Mucosa of descending colon (tissue), 3 donors: Measurements from ENCODE around the gene MAGOH. TPM values are rescaled to one million over a fixed set of nuclear protein-coding genes. Genes with fewer than 3 reads are reported as not detected.
A peak's percentile ranks its signal among the peaks of the same experiment; 100 is the strongest.
"Not testable (repeated sequence)": the region's sequence is repeated elsewhere in the genome, so short reads cannot be mapped to it uniquely, and the experiment has no call there.

ENCODE experiments used
- ATAC-seq: fragments of 200-7000 bp; cut with Tn5 transposase; one replicate; pipeline ENCODE4 v1.9.1; 2020; ENCODE audit warnings: mild to moderate bottlenecking, moderate library complexity
- DNase-seq, 3 donors: peaks; one replicate each; pipeline ENCODE4 v3.0.0-alpha.2; 2020
- H3K36me3 ChIP-seq: fragments of 200-600 bp; one replicate; pipeline ENCODE4 v1.8.0; 2021; ENCODE audit warnings: low read depth, mild to moderate bottlenecking
- H3K4me1 ChIP-seq: fragments of 200-600 bp; one replicate; pipeline ENCODE4 v1.8.0; 2021; ENCODE audit warnings: low read depth, mild to moderate bottlenecking
- H3K4me3 ChIP-seq: fragments of 200-600 bp; one replicate; pipeline ENCODE4 v1.8.0; 2021; ENCODE audit warnings: mild to moderate bottlenecking
- H3K9me3 ChIP-seq: fragments of 200-600 bp; one replicate; pipeline ENCODE4 v1.8.0; 2021; ENCODE audit warnings: mild to moderate bottlenecking
- intact Hi-C, 2 donors: fragments of 100-400 bp; cut with DNase I in 1 of 2; cut with micrococcal nuclease in 1 of 2; formaldehyde crosslinking; loops; one replicate each; pipeline versions ENCODE4 v1.11.0 to v1.11.1; 2022; cut with DNase I, micrococcal nuclease
- total RNA-seq, 3 donors: library from RNA; stranded (reverse); fragmentation: NEBNext Ultra II Directional in 2 of 3; extraction: Animal tissue kit (Norgen Biotek cat#: 25700) in 2 of 3; gene quantifications; one replicate each; pipeline versions ENCODE4 v1.2.1 to v1.2.4, GENCODE V29; 2021 to 2023
- TF ChIP-seq, protein P1 (sequence below): fragments of 200-600 bp; IDR thresholded peaks from one replicate; pipeline ENCODE4 v1.8.0; 2022; ENCODE audit warnings: antibody characterized with exemption, mild to moderate bottlenecking
- donor health status: DM: no; HTN: no; CAD: no; lungs with moderate emphysema.
- donor health status: DM: no; HTN: no; CAD: no.
- donor health status: DM: no; HTN: yes; CAD: no.

The MAGOH gene
- total RNA-seq, 3 donors from 2014 or later: 30.3 to 36.3 (median 34.9) TPM

DNA sequence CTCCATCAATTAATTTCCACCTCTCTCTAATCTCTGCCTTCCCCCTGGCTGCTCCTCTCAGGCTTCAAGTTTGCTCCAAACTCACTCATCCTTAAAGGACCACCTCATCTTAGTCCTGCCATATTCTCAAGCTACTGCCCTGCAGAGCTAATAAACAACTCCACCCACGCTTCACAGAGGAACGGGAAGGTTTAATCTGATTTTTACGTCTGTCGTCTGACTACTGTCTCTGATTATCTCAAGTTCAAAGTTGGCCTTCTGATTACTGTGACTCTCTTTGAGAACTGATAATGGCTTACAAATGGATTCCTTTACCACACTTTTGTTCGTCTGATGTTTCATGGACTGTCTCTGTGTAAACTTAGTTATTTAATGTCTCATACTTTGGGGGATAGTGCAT lies 49.3 kb downstream of the MAGOH start:
- DNase-seq (no peak), ATAC-seq (no peak)
- Histone ChIP-seq H3K4me3 (no peak overlapping the region), H3K36me3 (no peaks in the 10 kb centered on the region), H3K9me3 (no peaks in the 10 kb centered on the region), H3K4me1 (peaks cover 6% of the 10 kb centered on the region)
- TF ChIP-seq, protein P1, sequence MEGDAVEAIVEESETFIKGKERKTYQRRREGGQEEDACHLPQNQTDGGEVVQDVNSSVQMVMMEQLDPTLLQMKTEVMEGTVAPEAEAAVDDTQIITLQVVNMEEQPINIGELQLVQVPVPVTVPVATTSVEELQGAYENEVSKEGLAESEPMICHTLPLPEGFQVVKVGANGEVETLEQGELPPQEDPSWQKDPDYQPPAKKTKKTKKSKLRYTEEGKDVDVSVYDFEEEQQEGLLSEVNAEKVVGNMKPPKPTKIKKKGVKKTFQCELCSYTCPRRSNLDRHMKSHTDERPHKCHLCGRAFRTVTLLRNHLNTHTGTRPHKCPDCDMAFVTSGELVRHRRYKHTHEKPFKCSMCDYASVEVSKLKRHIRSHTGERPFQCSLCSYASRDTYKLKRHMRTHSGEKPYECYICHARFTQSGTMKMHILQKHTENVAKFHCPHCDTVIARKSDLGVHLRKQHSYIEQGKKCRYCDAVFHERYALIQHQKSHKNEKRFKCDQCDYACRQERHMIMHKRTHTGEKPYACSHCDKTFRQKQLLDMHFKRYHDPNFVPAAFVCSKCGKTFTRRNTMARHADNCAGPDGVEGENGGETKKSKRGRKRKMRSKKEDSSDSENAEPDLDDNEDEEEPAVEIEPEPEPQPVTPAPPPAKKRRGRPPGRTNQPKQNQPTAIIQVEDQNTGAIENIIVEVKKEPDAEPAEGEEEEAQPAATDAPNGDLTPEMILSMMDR: no peak
- intact Hi-C loops: no loop called here

DNA sequence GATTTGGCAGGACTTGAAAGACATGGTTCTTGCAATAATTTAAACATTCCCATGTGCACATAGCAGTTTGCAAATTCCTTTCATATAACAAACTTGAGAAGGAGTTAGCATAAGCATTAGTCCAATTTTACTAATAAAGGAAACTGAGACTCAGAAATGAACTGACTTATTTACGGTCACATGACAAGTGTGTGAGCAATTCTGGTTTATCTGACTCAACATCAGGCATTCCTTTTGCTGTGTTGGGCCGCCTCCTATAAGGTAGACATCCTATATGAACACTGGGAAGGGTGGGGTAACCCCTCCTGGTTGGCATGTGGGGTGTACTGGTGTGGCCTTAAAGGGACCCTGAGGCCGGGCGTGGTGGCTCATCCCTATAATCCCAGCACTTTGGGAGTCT lies 50.2 kb downstream of the MAGOH start:
- peaks cover 6% of the 10 kb centered on the region for H3K4me1 ChIP-seq
- H3K9me3 ChIP-seq: no peaks in the 10 kb centered on the region
- ATAC-seq (no peak), DNase-seq (no peak)
- TF ChIP-seq, protein P1: no peak
- H3K36me3 ChIP-seq: no peaks in the 10 kb centered on the region
- intact Hi-C loops: no loop called here
- H3K4me3 ChIP-seq: no peak overlapping the region

DNA sequence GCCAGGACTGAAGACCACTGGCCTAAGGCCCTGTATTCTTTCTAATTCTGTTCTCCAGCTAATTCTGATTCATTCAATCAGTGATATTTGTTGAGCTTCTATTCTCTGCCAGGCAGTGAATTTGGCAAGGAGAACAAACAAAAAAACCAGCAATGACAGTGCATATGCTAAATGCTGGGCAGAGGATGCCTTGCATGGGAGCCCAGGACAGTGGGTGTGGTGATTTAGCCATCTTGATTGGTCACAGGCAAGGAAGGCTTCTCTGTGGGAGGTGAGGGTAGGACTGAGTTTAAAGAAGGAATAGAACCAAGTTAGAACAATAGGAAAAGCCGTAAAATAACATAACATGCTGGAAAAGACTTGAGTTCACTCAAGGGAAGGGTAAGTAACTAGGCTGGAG lies 50.9 kb downstream of the MAGOH start:
- H3K4me3 ChIP-seq: no peak overlapping the region
- no peaks in the 10 kb centered on the region for H3K9me3 ChIP-seq
- TF ChIP-seq, protein P1: no peak
- DNase-seq (no peak), ATAC-seq (no peak)
- peaks cover 9% of the 10 kb centered on the region for H3K4me1 ChIP-seq
- no peaks in the 10 kb centered on the region for H3K36me3 ChIP-seq
- intact Hi-C loops: no loop called here

DNA sequence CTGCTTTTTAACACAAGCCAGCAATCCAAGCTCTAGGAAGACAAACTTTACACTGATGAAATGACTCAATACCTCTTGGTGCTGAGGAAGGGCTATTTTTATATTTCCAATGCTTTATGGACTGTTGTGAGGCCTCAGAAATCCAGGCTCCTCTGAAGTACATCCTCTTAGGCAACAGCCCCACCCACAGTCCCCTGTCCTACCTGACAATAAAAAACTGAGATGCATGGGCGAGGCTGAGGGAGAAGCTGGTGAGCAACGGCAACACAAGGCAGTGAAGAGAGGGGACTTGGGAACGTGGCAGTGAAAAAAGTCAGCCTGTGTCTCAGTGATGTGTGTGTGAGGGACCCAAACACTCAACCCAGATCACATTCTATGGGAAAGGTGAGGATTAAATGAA lies 51.8 kb downstream of the MAGOH start:
- intact Hi-C loops: no loop called here
- H3K36me3 ChIP-seq: no peaks in the 10 kb centered on the region
- H3K9me3 ChIP-seq: no peaks in the 10 kb centered on the region
- H3K4me3 ChIP-seq: no peak overlapping the region
- ATAC-seq (peak; percentile 62), DNase-seq (peak in 2 of 3 donors; percentile 59 to 72)
- peaks cover 18% of the 10 kb centered on the region for H3K4me1 ChIP-seq
- TF ChIP-seq, protein P1: no peak

DNA sequence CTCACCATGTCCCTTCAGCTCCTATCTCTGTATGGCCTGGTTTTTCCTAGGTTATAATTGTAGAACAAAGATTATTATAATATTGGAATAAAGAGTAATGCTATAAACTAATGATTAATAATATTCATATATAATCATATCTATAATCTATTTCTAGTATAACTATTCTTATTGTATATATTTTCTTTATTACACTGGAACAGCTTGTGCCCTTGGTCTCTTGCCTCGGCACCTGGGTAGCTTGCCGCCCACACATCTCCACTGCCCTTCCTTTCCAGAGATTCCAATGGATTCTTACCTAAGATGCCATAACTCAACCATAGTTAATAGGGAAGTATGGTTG lies 52.4 kb downstream of the MAGOH start:
- peaks cover 18% of the 10 kb centered on the region for H3K4me1 ChIP-seq
- H3K4me3 ChIP-seq, H3K36me3 ChIP-seq, ATAC-seq, DNase-seq, H3K9me3 ChIP-seq, intact Hi-C loops: not testable (repeated sequence)

DNA sequence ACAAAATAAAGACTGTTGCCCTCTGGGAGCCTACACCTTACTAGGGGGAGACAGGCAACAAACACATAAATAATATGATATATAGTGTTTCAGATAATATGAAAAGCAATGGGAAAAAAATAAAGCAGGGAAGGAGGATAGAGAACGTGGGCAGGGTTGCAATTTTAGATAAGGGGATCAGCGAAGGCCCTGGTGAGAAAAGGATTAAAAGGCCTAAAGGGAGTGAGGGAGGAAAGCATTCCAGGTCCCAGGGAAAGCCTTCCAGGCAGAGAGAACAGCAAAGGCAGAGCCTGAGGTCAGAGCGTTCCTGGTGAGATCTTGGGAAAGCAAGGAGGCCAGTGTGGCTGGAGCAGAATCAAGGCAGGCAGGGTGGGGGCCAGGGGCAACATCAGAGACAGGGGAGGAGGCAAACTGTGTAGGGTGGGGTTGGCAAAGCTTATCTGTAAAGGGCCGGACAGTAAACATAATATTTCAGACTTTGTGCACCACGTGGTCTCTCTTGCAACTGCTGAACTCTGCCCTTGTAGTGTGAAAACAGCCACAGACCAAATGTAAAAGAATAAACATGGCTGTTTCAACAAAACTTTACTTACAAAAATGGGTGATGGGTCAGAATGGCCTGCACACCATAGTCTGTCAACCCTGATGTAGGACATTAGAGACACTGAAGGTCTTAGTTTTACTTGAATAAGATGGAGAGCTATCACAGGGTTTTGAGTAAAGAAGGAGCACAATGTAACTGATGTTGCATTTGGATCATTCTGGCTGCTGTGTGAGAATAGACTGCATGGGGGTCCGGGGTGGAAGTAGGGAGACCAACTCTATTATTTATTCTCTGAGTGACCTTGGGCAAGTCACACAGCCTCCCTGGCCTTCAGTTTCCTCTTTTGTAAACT lies 55.0 kb downstream of the MAGOH start:
- TF ChIP-seq, protein P1: no peak
- ATAC-seq (peak; percentile 92), DNase-seq (peak; percentile 80 to 87 (median 82))
- intact Hi-C loops: no loop called here
- H3K4me3 ChIP-seq: no peak overlapping the region
- H3K9me3 ChIP-seq: no peaks in the 10 kb centered on the region
- peaks cover 18% of the 10 kb centered on the region for H3K4me1 ChIP-seq
- H3K36me3 ChIP-seq: no peaks in the 10 kb centered on the region
